ENCODE data around the gene MSN.

Gene MSN

GRCh38 chrX:65706041-65706828, 38.8 kb downstream of the MSN start:
- in situ Hi-C loops (cut with HindIII; ENCODE audit: low pct_unique_long_range_greater_than_20kb, low sequenced_read_pairs): no loop called here
- peak in 1 of 2 experiments; percentile 11 for DNase-seq (ENCODE audit: low read depth in 1 of 2, low spot score in 1 of 2)
- TF ChIP-seq JUND (IDR thresholded peaks at IDR 0.05; ENCODE audit: low read depth): no peak

- TF ChIP-seq JUND (IDR thresholded peaks at IDR 0.05; ENCODE audit: low read depth): no peak
- DNase-seq (ENCODE audit: low read depth in 1 of 2, low spot score in 1 of 2): no peak
- in situ Hi-C loops (cut with HindIII; ENCODE audit: low pct_unique_long_range_greater_than_20kb, low sequenced_read_pairs): no loop called here
These were observed 39.7 kb downstream of the MSN start for GRCh38 chrX:65707151-65707550.

GRCh38 chrX:65712005-65712806, 44.8 kb downstream of the MSN start:
- no peak for DNase-seq (ENCODE audit: low read depth in 1 of 2, low spot score in 1 of 2)
- in situ Hi-C loops (cut with HindIII; ENCODE audit: low pct_unique_long_range_greater_than_20kb, low sequenced_read_pairs): no loop called here
- no peak for TF ChIP-seq JUND (IDR thresholded peaks at IDR 0.05; ENCODE audit: low read depth)

- TF ChIP-seq JUND (IDR thresholded peaks at IDR 0.05; ENCODE audit: low read depth): no peak
- in situ Hi-C loops (cut with HindIII; ENCODE audit: low pct_unique_long_range_greater_than_20kb, low sequenced_read_pairs): no loop called here
- no peak for DNase-seq (ENCODE audit: low read depth in 1 of 2, low spot score in 1 of 2)
These were observed 51.1 kb downstream of the MSN start for GRCh38 chrX:65718538-65718937.

- in situ Hi-C loops (cut with HindIII; ENCODE audit: low pct_unique_long_range_greater_than_20kb, low sequenced_read_pairs): no loop called here
- no peak for TF ChIP-seq JUND (IDR thresholded peaks at IDR 0.05; ENCODE audit: low read depth)
- DNase-seq (ENCODE audit: low read depth in 1 of 2, low spot score in 1 of 2): no peak
These were observed 53.0 kb downstream of the MSN start for GRCh38 chrX:65720381-65720964.

- DNase-seq (ENCODE audit: low read depth in 1 of 2, low spot score in 1 of 2): no peak
- in situ Hi-C loops (cut with HindIII; ENCODE audit: low pct_unique_long_range_greater_than_20kb, low sequenced_read_pairs): no loop called here
These were observed 56.3 kb downstream of the MSN start for GRCh38 chrX:65723706-65724105.

GRCh38 chrX:65726715-65727114, 59.3 kb downstream of the MSN start:
- in situ Hi-C loops (cut with HindIII; ENCODE audit: low pct_unique_long_range_greater_than_20kb, low sequenced_read_pairs): no loop called here
- TF ChIP-seq JUND (IDR thresholded peaks at IDR 0.05; ENCODE audit: low read depth): no peak
- no peak for DNase-seq (ENCODE audit: low read depth in 1 of 2, low spot score in 1 of 2)

More at GRCh38 chrX:65723706-65724105, 56.3 kb downstream of the MSN start:
- TF ChIP-seq JUND (IDR thresholded peaks at IDR 0.05; ENCODE audit: low read depth): no peak

GRCh38 chrX:65731684-65732289, 64.3 kb downstream of the MSN start:
- TF ChIP-seq JUND (IDR thresholded peaks at IDR 0.05; ENCODE audit: low read depth): no peak
- in situ Hi-C loops (cut with HindIII; ENCODE audit: low pct_unique_long_range_greater_than_20kb, low sequenced_read_pairs): no loop called here
- no peak for DNase-seq (ENCODE audit: low read depth in 1 of 2, low spot score in 1 of 2)

- in situ Hi-C loops (cut with HindIII; ENCODE audit: low pct_unique_long_range_greater_than_20kb, low sequenced_read_pairs): no loop called here
- TF ChIP-seq JUND (IDR thresholded peaks at IDR 0.05; ENCODE audit: low read depth): no peak
- no peak for DNase-seq (ENCODE audit: low read depth in 1 of 2, low spot score in 1 of 2)
These were observed 73.5 kb downstream of the MSN start for GRCh38 chrX:65740909-65741308.

GRCh38 chrX:65741823-65742222, 74.4 kb downstream of the MSN start:
- in situ Hi-C loops (cut with HindIII; ENCODE audit: low pct_unique_long_range_greater_than_20kb, low sequenced_read_pairs): no loop called here
- no peak for DNase-seq (ENCODE audit: low read depth in 1 of 2, low spot score in 1 of 2)
- TF ChIP-seq JUND (IDR thresholded peaks at IDR 0.05; ENCODE audit: low read depth): no peak

- in situ Hi-C loops (cut with HindIII; ENCODE audit: low pct_unique_long_range_greater_than_20kb, low sequenced_read_pairs): no loop called here
- no peak for TF ChIP-seq JUND (IDR thresholded peaks at IDR 0.05; ENCODE audit: low read depth)
- DNase-seq (ENCODE audit: low read depth in 1 of 2, low spot score in 1 of 2): no peak
These were observed 77.5 kb downstream of the MSN start for GRCh38 chrX:65744965-65745364.

- TF ChIP-seq JUND (IDR thresholded peaks at IDR 0.05; ENCODE audit: low read depth): no peak
- in situ Hi-C loops (cut with HindIII; ENCODE audit: low pct_unique_long_range_greater_than_20kb, low sequenced_read_pairs): no loop called here
- no peak for DNase-seq (ENCODE audit: low read depth in 1 of 2, low spot score in 1 of 2)
These were observed 78.0 kb downstream of the MSN start for GRCh38 chrX:65745427-65745826.
